KOPT-K1 (cell line): ENCODE measurements around the gene STPG1.

Source experiments
- H3K27ac ChIP-seq: fragments of 200-600 bp; sonication (generic); 2 replicates; pipeline ENCODE4 v1.5.1; 2016; ENCODE audit warnings: antibody characterized with exemption, mild to moderate bottlenecking, low read depth, low read length; ENCODE audit not compliant: poor library complexity, severe bottlenecking
- H3K36me3 ChIP-seq: fragments of 200-600 bp; sonication (generic); 2 replicates; pipeline ENCODE4 v1.5.1; 2017; ENCODE audit warnings: antibody characterized with exemption, mild to moderate bottlenecking, low read length, moderate library complexity; ENCODE audit not compliant: insufficient read depth
- H3K9me3 ChIP-seq: fragments of 200-600 bp; sonication (generic); 2 replicates; pipeline ENCODE4 v1.5.1; 2017; ENCODE audit warnings: antibody characterized with exemption, low read length, mild to moderate bottlenecking; ENCODE audit not compliant: insufficient read depth, poor library complexity, severe bottlenecking

The STPG1 gene

DNA sequence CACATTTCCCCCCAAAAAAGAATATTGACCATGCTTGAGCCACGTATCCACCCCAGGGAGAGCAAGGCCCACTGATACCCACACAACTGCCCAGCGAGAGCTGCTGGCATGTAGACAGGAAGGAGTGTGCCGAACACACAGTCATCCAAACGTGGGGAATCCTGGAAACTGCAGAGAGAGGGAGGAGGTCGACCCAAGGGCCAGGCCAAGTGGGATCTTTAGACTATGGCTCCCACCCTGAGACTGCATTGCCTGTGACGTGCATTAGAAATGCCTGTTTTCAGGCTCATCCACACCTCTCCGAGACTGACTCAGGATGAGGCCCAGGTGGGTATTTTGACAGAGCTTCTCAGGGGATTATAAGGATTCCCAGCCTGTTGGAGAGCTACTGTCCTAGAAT, 27.9 kb upstream of the STPG1 start:
- Histone ChIP-seq H3K36me3 (0 out of 2 replicates have a peak, but pooled peaks cover 6% of the 10 kb centered on the region), H3K27ac (no peak overlapping the region), H3K9me3 (no peaks in the 10 kb centered on the region)

DNA sequence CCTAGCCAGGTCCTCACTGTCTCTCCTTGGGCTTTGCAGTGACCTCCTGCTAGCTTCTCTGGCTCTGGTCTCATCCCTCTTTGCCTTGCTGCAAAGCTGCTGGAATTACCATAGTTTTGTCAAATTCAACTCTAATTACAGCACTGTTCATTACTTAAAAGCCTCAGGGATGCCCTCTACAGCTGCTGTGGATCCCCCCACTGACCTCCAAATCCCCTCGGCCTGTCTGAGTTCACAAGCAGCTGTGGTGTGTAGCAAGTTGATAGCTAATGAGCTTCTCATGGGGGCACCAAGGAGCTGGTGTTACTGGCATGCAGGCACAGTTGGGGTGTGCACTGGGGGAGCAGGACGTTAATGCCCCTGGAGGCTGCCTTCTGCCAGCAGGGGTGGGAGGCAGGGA, 26.9 kb upstream of the STPG1 start:
- Histone ChIP-seq H3K9me3 (no peaks in the 10 kb centered on the region), H3K36me3 (no peaks in the 10 kb centered on the region), H3K27ac (no peak overlapping the region)

GRCh38 chr1:24438423-24438901, 24.9 kb upstream of the STPG1 start:
- Histone ChIP-seq H3K27ac (no peak overlapping the region), H3K9me3 (no peaks in the 10 kb centered on the region), H3K36me3 (no peaks in the 10 kb centered on the region)

DNA sequence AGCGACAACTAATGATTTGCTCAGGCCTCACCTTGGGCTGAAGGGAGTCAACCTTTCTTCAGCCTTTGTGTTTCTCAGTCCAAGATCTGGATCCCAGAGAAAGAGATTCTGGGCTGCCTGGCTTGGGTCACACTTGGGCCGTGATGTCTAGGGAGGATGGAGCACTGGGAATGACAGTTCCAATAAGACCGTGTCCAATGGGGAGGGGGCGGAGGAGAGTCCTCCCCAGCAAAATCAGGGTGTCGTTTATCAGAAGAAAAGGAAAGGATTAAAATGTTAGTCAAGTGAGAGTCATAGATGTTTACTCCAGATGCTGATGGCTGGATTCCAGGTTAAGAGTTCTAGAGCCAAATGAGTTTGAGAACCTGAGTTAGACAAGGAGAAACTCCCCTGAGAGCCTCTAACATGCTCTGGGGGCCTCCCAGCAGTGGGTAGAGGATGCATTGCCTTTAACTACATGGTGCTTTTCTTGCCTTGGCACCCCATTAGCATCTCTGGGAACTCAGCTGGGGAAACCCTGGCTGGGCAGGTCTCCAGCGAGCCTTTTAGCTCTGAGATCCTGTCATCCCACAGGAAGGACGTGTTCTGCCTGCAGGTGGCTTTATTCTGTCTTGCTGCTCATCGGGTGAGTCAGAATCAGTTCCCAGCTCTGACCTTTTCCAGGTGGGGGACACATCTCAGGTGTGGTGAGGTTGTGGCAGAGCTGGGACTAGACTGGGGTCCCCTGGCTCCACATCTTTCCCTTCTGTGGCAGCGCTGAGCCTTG, 24.2 kb upstream of the STPG1 start:
- Histone ChIP-seq H3K36me3 (no peaks in the 10 kb centered on the region), H3K27ac (no peak overlapping the region), H3K9me3 (no peaks in the 10 kb centered on the region)

- H3K27ac ChIP-seq = no peak overlapping the region
- no peaks in the 10 kb centered on the region for H3K36me3 ChIP-seq
- no peaks in the 10 kb centered on the region for H3K9me3 ChIP-seq
Observed at GRCh38 chr1:24435782-24436365, 22.3 kb upstream of the STPG1 start.

DNA sequence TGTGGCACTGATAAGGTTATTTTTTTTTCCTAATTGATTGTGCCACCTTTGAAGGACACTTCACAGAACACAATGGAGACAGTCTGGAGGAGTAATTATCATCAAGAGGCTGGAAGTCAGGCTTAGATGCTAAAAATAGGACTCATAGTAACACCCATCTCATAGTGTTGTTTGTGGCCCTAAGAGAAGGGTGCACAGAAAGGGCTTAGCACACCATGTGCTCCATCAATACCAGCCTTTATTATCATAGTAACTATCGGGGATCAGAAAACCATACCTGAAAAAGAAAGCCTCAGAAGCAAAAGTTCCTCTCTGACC, 13.9 kb upstream of the STPG1 start:
- Histone ChIP-seq H3K9me3 (no peaks in the 10 kb centered on the region), H3K27ac (no peak overlapping the region), H3K36me3 (no peaks in the 10 kb centered on the region)

- Histone ChIP-seq H3K36me3 (no peaks in the 10 kb centered on the region), H3K9me3 (no peaks in the 10 kb centered on the region), H3K27ac (no peak overlapping the region)
Observed at GRCh38 chr1:24426744-24427544, 13.4 kb upstream of the STPG1 start.

- Histone ChIP-seq H3K36me3 (peaks cover 10% of the 10 kb centered on the region), H3K27ac (no peak overlapping the region)
Observed at GRCh38 chr1:24425922-24426321, 12.3 kb upstream of the STPG1 start.

DNA sequence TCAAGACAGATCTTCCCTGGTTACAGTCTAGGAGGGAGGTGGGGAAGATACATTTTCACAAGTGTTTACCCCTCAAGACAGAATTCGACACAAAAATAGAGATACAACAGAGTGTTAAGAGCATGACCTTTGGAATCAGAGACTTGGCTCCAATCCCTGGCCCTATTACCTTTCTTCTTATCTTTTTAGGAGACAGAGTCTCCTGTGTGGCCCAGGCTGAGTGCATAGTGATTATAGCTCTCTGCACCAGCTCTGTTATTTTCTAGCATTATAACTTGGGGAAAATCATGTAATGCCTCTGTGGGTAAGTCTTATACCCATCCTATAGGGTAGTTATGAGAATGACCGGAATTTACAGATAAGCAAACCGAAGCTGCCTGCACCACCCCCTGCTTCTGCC, 11.9 kb upstream of the STPG1 start:
- H3K27ac ChIP-seq = no peak overlapping the region
- H3K9me3 ChIP-seq = no peaks in the 10 kb centered on the region
- H3K36me3 ChIP-seq = peaks cover 11% of the 10 kb centered on the region

More at GRCh38 chr1:24425922-24426321, 12.3 kb upstream of the STPG1 start:
- no peaks in the 10 kb centered on the region for H3K9me3 ChIP-seq

GRCh38 chr1:24424990-24425389, 11.4 kb upstream of the STPG1 start:
- Histone ChIP-seq H3K36me3 (peaks cover 11% of the 10 kb centered on the region), H3K27ac (no peak overlapping the region), H3K9me3 (no peaks in the 10 kb centered on the region)

DNA sequence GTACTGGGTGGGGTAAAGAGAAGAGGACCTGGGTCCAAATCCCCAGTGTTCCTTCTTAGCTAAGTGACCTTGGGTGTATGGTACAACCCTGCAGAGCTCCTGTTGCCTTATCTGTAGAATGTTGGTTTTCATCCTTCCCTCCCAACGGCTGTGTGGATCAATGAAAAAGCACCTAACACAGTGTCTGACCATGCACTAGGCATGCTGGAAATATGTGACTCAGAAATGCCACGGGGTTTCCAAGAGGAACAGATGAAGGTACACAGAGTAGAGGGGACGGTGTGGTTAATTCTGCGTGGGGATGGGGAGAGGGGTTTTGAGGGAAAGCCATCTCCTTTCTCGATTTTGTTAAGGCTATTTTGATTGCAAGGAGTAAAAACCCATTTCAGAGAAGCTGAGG, 10.6 kb upstream of the STPG1 start:
- H3K36me3 ChIP-seq = peaks cover 11% of the 10 kb centered on the region
- H3K27ac ChIP-seq = no peak overlapping the region
- H3K9me3 ChIP-seq = no peaks in the 10 kb centered on the region

DNA sequence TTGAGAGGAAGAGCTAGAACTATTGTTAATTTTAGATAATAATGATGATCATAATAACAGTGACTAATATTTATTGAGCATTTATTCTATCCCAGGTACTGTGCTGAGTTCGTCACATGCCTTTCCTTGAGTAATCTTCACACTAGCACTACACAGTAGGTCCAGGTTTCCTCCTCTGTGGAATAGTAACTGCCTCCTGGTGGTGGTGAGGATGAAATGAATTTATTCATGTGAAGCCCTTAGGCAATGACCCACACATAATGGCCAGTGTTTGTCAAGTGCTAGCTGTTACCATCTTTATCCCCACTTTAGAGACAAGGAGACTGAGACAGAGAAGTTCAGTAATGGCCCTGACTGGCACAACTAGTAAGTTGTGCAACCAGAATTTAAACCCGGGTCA, 7.9 kb upstream of the STPG1 start:
- peaks cover 11% of the 10 kb centered on the region for H3K36me3 ChIP-seq
- no peaks in the 10 kb centered on the region for H3K9me3 ChIP-seq

GRCh38 chr1:24420547-24420946, 7.0 kb upstream of the STPG1 start:
- Histone ChIP-seq H3K9me3 (no peaks in the 10 kb centered on the region), H3K36me3 (peaks cover 11% of the 10 kb centered on the region), H3K27ac (no peak overlapping the region)

More for the DNA sequence above, 7.9 kb upstream of the STPG1 start:
- H3K27ac ChIP-seq = no peak overlapping the region

DNA sequence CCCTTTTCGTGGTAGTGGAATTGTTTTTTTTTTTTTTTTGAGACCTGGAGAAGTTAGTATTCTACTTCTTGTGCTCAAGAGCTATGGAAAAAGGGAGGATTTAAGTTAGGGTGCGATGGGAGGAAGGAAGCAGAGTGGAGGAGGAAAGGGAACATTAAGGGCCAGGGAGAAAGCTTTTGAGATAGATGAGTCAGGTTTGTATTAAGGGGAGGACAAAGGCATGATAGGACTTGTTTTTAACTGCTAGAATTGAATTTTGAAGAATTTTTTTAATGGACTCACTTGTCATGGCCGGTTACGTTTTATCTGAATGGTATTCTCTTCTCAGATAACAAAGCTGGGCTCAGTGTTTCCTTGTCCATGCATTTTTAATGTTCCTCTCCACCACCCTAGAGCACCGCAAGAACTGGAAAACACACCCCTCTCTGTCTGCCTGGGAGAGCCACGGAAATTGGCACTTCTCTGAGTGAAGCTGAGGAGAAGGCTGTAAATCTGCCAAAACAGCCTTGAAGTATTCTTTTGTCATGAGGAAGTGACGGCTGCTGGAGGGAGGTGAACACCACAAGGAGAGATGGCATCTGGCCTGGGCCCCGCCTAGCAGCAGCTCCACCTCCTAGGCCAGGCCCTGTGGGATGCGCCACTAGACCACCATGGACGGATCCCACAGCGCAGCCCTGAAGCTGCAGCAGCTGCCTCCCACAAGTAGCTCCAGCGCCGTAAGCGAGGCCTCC, 5.5 kb upstream of the STPG1 start:
- H3K9me3 ChIP-seq = no peaks in the 10 kb centered on the region
- H3K36me3 ChIP-seq = peaks cover 11% of the 10 kb centered on the region
- peak overlapping the region; percentile 31 for H3K27ac ChIP-seq

GRCh38 chr1:24417681-24418080, 4.1 kb upstream of the STPG1 start:
- Histone ChIP-seq H3K27ac (peak overlapping the region; percentile 47), H3K9me3 (no peaks in the 10 kb centered on the region)

More at GRCh38 chr1:24417681-24418080, 4.1 kb upstream of the STPG1 start:
- peaks cover 11% of the 10 kb centered on the region for H3K36me3 ChIP-seq
